Transverse colon (tissue), 4 donors: ENCODE data around the gene TMEM255B.

Source experiments
- CTCF ChIP-seq, 5 experiments: fragments of 200-600 bp in 3 of 5; fragments of 450-650 bp in 2 of 5; sonication (generic) in 3 of 5; IDR thresholded peaks; 1 replicate in 2 of 5; 2 replicates in 3 of 5; pipeline ENCODE4 v1.5.1; 2016 to 2017; ENCODE audit warnings: antibody characterized with exemption in 5 of 5, inconsistent platforms in 3 of 5, mild to moderate bottlenecking in 2 of 5, moderate library complexity in 1 of 5
- EP300 ChIP-seq: sonication (generic); formaldehyde crosslinking; IDR thresholded peaks from one replicate; pipeline ENCODE4 v1.6.1; 2017; ENCODE audit warnings: antibody characterized with exemption, low read depth
- POLR2A ChIP-seq: fragments of 450-650 bp; IDR thresholded peaks from one replicate; pipeline ENCODE4 v1.6.1; 2016; ENCODE audit warnings: antibody characterized with exemption, mild to moderate bottlenecking, moderate library complexity
- POLR2AphosphoS5 ChIP-seq, 3 donors: sonication (generic); formaldehyde crosslinking; IDR thresholded peaks; one replicate each; pipeline ENCODE4 v1.6.1; 2016; ENCODE audit warnings: antibody characterized with exemption in 3 of 3

GRCh38 chr13:113851826-113852535 is 93.0 kb downstream of the TMEM255B start:
- TF ChIP-seq CTCF (IDR thresholded peaks at IDR 0.05) (no peak), POLR2A (no peak), POLR2AphosphoS5 (IDR thresholded peaks at IDR 0.05) (no peak), EP300 (no peak)
